GM19438 (cell line): ENCODE measurements around the gene CCDC107.

Experiments
- ATAC-seq: cut with Tn5 transposase; IDR thresholded peaks from one replicate; pipeline ENCODE4 v1.9.1; 2021; ENCODE audit warnings: low read depth; ENCODE audit not compliant: unreplicated experiment

Gene CCDC107

DNA sequence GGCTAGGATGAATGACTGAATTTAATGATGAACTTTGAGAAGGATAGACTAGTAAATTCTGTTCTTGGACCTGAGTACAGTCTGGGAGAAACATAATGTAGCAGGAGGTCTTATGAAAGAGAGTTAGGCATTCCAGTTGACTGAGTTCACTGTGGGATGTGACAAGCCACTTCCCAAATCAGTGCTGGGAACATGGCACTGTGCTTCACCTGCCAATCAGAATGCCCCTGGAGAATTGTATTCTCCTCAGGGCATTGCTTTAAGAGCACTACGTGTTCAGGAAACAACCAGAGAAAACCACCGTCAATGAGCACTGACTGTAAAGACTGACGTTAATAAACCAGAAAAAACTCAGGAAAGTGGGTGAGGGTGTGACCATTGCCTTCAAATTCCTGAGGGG, 1.2 kb downstream of the CCDC107 start:
- ATAC-seq, result no peak

DNA sequence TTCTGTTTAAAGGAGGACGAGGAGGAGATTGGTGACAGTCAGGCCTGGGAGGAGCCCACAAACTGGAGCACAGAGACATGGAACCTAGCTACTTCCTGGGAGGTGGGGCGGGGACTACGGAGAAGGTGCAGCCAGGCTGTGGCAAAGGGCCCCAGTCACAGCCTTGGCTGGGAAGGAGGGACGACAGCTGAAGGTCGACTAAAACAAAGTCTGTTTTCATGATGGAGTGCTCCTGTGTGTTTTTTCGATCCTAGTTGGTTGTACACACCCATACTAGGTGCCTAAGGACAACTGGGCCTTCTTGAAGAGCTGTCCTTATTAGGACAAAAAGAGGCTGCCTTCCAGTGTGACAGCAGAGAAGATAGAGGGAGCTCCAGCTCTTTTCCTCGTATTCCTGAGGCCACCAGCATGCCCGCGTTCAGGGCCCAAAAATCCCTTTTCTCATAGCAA, 2.9 kb downstream of the CCDC107 start:
- ATAC-seq, result no peak

DNA sequence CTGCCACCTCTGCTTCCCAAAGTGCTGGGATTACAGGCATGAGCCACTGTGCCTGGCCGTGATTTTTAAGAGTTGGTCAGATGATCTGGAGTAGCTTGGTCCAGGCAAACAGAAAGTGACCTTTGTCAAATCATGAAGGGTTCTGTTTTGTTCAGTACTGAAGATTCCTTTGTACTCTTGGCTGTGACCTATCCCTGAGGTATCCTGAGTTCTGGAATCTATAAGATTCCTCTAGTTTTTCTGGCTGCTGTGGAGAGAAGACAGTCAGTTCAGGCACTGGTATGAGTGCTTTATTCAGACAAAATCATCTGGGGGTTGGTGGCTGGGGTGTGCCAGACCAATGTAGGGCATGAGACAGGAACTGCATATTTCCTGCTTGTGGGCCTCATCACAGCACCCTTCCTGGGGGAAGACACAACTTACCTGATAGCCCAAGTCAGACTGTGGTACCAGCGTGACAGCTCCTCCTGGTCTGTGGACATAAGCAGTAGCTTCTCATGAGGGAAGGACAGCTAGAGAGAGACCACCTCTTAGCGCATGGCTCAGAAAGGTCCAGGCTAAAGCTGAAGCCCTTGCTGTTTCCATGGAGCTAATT, 3.8 kb downstream of the CCDC107 start:
- ATAC-seq, result no peak

DNA sequence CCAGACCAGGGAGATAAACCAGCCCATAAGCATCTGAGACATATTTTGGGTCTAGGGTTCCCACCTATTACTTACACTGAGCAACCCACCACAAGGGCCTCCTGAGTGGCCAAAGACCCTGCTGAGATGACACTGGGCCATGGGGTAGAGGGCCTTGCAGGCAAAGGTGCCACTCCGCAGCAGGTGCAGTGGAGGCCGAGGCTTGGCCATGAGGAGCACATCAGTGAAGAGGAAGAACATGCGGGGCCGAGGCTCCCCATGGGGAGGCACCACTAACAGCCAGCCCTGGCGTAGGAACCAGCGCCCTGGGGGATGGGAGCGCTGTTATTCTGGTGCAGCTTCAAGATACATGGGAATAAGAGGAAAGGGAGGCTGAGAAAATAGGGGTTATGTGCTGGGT, 4.3 kb downstream of the CCDC107 start:
- ATAC-seq, result no peak

DNA sequence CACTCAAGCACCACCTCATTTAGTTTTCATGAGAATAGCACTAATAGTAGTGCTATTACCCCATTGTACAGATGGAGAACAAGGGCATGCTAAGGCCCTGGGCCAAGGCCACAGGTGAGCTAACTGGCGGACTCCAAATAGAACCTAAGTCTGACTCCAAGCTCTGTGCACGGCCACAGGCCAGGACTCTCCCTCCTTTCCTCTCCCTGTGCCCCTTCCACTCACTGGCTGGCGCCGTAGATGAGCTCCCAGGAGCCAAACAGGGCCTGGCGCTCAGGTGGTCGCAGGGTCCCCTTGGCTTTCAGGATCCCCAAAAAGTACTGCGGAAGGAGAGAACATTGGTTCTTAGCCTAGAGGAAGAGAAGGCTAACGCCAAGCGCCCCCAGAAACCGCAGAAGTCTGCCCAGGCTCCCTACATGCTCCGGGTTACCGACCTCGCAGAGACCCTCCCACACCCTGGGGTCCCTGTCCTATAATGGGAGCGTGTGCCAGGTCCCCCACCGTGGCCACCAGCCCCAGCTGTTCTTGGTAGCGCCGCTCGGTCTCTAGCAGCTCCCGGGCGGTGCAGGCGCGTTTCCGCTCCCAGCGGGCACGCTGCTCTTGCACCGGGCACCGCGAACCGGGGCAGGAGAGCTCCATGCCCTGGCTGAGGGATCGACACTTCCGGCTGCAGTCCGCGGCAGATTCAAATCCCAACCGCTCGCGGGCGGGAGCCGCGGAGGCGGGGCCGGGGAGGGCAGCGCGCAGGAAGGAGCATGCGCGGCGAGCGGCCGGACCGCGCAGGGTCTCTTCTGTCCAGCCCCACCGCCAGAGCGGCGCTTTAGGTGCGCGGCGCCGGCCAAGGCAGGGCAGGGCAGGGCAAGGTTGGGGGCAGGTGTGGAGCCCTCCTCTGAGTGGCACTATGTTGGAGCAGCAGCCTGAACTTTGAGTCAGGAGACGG, 6.7 kb downstream of the CCDC107 start, which contains the start of gene ARHGEF39:
ARHGEF39 (minus strand) TSS at position 665 of the 940 bp plus-strand sequence; CDS start at position 639, 26 bp downstream.
- peak; percentile 74 for ATAC-seq

DNA sequence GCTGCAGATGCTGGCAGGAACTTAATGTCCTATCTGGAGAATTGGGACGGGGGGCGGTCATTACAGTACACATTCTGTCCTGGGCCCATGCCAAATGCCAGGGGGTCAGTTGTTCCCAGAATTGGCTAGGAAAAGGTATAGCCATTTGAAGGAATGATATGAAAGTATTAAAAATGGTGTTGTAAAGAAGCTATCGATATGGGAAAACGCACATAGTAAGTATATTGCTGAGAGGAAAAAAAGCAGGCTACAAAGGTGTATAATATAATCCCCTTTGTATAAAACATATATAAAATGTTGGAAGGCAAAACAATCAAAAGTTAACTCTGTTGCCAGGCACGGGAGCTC, 7.4 kb downstream of the CCDC107 start:
- ATAC-seq, result no peak

DNA sequence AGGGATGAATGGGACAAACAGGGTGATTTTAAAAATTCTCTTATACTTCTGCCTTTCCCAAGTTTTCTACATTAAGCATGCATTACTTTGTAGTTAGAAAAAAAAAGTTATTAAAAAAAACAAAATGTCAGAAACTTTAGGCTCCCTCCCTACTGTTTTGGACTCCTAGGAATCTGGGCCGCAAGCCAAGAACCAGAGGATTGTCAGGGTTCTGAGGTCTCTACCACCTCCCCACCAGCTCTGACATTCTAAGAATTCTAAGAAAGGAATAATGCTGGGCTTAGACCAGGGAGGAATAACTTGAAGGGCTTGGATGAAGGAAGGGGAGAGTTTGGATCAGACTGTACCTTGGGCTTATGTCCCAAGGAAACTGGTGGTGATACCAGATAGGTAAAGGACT, 8.0 kb downstream of the CCDC107 start:
- no peak for ATAC-seq

DNA sequence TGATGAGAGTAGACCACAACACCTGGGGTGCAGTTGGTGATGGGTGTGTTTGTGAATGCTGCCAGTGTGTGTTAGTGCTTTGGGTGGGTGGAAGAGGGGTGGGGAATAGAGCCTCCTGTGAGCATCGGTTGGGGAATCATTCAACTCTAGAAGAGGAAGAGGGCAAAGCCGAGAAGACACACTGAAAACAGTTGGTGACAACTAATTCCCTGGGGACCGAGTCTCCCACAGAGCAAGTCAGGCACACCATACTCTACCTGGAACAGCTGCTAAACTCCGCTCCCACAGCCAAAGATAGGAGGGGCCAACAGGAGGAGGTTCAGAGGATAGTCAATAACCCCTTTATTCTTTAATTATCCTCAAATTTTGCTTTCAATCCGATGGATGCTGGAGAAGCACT, 8.5 kb downstream of the CCDC107 start:
- ATAC-seq, result no peak

DNA sequence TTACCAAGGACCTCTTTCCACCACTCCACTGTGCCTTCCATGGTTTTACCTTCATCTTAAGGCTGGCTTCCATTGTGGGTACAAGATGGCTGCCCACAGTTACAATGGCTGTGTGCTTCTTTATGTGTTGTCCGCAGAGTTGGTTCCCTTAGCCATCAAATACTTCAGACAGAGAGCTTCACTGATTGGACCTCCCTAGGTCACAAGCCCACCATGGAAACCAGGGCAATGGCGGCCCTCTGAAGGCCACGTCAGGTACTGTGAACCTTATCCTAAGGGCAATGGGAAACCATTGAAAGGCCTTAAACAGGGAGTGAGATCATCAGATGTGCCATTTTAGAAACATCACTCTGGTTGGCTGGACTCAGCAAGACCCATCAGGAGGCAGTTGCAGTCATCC, 9.8 kb downstream of the CCDC107 start:
- no peak for ATAC-seq

DNA sequence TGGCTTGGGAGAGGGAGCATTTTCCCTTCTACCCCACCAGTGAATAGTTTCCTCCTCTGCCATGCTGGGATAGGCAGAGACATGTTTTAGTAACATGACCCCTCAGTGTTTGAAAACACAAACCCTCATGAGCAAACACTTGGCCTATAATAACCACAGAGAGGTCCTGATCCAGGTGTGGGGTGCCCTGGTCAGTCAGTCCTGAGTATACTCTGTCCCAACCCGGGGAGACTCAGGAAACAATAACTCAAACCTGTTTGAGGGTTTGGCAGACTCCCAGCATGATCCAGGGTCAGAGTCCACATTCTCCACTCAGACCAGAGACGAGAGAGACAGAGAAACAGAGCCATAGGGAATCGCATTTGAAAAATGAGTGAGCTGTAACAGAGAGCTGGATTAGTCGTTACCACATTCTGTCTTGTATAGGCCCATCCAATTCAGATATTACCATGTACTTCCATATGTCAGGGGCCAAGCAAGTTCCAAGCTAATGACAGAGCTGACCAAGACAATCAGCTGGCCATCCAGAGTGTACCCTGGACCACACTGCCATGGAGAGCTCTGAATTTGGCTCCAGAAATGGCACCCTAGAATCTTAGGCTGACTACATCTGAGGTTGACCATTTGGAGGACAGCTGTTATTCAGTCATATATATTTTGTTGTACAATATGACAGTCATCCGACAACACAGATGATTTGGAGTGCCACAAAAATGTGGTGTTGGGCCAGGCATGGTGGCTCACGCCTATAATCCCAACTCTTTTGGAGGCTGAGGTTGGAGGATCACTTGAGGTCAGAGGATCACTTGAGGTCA, 11.4 kb downstream of the CCDC107 start:
- no peak for ATAC-seq

DNA sequence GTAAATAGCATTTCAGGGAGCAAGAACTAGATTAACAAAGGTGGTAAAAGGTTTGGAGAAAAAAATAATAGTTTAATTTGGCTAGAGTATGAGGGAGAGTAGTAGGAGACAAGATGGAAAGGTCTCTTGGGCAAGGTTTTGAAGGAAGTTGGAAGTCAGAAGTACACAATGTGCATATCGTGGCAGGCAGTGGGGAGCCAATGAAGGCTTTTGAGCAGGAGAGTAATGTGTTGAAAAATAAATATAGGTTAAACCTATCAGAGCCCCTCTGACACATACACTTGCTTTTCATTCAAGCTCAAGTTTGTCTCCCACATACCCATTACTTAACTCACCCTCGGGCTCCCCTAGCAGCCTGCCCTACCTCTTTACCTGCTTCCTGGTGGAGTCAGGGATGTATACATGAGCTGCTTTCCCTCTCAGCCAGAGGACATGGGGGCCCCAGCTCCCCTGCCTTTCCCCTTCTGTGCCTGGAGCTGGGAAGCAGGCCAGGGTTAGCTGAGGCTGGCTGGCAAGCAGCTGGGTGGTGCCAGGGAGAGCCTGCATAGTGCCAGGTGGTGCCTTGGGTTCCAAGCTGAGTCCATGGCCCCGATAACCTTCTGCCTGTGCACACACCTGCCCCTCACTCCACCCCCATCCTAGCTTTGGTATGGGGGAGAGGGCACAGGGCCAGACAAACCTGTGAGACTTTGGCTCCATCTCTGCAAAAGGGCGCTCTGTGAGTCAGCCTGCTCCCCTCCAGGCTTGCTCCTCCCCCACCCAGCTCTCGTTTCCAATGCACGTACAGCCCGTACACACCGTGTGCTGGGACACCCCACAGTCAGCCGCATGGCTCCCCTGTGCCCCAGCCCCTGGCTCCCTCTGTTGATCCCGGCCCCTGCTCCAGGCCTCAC, 15.3 kb downstream of the CCDC107 start, which contains the start of gene CA9:
CA9 (plus strand) TSS at position 797 of the 893 bp plus-strand sequence; CDS start at position 829, 32 bp downstream.
- no peak for ATAC-seq

DNA sequence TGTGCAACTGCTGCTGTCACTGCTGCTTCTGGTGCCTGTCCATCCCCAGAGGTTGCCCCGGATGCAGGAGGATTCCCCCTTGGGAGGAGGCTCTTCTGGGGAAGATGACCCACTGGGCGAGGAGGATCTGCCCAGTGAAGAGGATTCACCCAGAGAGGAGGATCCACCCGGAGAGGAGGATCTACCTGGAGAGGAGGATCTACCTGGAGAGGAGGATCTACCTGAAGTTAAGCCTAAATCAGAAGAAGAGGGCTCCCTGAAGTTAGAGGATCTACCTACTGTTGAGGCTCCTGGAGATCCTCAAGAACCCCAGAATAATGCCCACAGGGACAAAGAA, 15.9 kb downstream of the CCDC107 start:
- ATAC-seq, result no peak

DNA sequence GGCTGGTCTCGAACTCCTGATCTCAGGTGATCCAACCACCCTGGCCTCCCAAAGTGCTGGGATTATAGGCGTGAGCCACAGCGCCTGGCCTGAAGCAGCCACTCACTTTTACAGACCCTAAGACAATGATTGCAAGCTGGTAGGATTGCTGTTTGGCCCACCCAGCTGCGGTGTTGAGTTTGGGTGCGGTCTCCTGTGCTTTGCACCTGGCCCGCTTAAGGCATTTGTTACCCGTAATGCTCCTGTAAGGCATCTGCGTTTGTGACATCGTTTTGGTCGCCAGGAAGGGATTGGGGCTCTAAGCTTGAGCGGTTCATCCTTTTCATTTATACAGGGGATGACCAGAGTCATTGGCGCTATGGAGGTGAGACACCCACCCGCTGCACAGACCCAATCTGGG, 17.1 kb downstream of the CCDC107 start:
- ATAC-seq, result no peak

DNA sequence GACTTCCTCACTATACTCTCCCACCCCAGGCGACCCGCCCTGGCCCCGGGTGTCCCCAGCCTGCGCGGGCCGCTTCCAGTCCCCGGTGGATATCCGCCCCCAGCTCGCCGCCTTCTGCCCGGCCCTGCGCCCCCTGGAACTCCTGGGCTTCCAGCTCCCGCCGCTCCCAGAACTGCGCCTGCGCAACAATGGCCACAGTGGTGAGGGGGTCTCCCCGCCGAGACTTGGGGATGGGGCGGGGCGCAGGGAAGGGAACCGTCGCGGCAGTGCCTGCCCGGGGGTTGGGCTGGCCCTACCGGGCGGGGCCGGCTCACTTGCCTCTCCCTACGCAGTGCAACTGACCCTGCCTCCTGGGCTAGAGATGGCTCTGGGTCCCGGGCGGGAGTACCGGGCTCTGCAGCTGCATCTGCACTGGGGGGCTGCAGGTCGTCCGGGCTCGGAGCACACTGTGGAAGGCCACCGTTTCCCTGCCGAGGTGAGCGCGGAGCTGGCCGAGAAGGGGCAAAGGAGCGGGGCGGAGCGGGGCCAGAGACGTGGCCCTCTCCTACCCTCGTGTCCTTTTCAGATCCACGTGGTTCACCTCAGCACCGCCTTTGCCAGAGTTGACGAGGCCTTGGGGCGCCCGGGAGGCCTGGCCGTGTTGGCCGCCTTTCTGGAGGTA, 17.8 kb downstream of the CCDC107 start:
- ATAC-seq, result no peak

DNA sequence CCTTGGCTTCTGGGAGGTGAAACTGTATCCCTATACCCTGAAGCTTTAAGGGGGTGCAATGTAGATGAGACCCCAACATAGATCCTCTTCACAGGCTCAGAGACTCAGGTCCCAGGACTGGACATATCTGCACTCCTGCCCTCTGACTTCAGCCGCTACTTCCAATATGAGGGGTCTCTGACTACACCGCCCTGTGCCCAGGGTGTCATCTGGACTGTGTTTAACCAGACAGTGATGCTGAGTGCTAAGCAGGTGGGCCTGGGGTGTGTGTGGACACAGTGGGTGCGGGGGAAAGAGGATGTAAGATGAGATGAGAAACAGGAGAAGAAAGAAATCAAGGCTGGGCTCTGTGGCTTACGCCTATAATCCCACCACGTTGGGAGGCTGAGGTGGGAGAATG, 21.0 kb downstream of the CCDC107 start:
- ATAC-seq, result no peak

DNA sequence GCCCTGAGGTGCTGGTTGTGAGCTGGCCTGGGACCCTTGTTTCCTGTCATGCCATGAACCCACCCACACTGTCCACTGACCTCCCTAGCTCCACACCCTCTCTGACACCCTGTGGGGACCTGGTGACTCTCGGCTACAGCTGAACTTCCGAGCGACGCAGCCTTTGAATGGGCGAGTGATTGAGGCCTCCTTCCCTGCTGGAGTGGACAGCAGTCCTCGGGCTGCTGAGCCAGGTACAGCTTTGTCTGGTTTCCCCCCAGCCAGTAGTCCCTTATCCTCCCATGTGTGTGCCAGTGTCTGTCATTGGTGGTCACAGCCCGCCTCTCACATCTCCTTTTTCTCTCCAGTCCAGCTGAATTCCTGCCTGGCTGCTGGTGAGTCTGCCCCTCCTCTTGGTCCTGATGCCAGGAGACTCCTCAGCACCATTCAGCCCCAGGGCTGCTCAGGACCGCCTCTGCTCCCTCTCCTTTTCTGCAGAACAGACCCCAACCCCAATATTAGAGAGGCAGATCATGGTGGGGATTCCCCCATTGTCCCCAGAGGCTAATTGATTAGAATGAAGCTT, 21.8 kb downstream of the CCDC107 start:
- ATAC-seq, result no peak

DNA sequence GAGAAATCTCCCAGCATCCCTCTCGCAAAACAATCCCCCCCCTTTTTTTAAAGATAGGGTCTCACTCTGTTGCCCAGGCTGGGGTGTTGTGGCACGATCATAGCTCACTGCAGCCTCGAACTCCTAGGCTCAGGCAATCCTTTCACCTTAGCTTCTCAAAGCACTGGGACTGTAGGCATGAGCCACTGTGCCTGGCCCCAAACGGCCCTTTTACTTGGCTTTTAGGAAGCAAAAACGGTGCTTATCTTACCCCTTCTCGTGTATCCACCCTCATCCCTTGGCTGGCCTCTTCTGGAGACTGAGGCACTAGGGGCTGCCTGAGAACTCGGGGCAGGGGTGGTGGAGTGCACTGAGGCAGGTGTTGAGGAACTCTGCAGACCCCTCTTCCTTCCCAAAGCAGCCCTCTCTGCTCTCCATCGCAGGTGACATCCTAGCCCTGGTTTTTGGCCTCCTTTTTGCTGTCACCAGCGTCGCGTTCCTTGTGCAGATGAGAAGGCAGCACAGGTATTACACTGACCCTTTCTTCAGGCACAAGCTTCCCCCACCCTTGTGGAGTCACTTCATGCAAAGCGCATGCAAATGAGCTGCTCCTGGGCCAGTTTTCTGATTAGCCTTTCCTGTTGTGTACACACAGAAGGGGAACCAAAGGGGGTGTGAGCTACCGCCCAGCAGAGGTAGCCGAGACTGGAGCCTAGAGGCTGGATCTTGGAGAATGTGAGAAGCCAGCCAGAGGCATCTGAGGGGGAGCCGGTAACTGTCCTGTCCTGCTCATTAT, 22.4 kb downstream of the CCDC107 start:
- no peak for ATAC-seq

DNA sequence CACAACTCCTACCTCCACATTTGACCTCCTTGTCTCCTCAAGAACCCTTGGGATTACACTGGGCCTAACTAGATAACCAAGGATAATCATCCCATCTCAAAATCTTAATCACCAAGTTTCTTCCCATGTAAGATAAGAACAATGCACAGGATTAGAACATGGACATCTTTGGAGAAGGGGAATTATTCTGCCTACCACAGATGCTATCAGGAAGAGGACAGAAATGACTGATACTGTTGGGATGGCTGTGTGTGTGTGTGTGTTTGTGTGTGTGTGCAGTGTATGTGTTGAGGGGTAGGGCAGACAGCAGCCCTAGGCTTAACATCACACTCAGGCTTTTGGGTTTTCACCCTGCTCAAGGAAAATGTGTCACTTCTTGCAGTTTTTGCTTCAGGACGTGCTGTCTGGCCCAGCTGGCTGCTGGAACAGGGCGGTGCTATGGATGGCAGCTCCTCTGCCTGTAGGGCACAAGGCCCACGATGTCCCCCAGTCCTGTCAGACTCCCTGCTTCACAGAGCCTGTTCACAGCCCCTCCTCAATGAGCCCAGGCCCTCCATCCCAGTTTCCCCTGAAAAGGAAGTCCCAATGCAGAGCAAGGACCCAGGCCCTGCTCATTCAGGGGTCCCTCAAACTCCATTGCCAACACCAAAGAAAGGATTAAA, 23.4 kb downstream of the CCDC107 start:
- no peak for ATAC-seq
